ENCODE results near the gene ZNF599. TPM values are rescaled to one million over a fixed set of nuclear protein-coding genes. Genes with fewer than 3 reads are reported as not detected.

Gene ZNF599
- total and polyA plus RNA-seq, 7 experiments from 2014 or later, result 2.9 to 11.6 (median 9.6) TPM

DNA sequence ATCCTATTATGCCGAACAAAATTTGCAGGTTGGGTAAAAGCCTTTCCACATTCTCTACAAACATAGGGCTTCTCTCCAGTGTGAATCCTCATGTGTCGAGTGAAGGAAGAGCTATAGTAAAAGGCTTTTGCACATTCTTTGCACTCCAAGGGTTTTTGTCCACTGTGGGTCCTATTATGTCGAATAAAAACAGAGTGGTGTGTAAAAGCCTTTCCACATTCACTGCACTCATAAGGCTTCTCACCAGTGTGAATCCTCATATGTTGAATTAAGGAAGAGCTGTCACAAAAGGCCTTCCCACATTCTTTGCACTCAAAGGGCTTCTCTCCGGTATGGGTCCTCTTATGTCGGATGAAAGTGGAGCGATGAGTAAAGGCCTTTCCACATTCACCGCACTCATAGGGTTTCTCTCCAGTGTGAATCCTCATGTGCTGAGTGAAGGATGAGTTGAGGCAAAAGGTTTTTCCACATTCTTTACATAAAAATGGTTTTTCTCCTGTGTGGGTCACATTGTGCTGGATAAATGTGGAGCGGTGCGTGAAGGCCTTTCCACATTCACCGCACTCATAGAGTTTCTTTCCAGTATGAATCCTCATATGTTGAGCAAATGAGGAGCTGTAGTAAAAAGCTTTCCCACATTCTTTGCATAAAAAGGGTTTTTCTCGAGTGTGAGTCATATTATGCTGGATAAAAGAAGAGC, 13.6 kb downstream of the ZNF599 start:
- intact Hi-C loops (cut with micrococcal nuclease), result loop anchor here in 1 of 2 donors (10.0 kb wide), 1 partner anchor 95 kb away; no protein-coding TSS in a partner anchor
- Mint-ChIP-seq H3K27ac (no peak overlapping the region), H3K36me3 (peaks cover 22 to 71% (median 52%) of the 10 kb centered on the region in 5 donors), H3K27me3 (no peaks in the 10 kb centered on the region), H3K4me3 (no peak overlapping the region), H3K4me1 (no peaks in the 10 kb centered on the region), H3K9me3 (peaks cover 16 to 99% (median 80%) of the 10 kb centered on the region in 11 donors)
- Histone ChIP-seq H3K36me3 (ENCODE audit: control insufficient read depth in 2 of 3, insufficient read depth in 3 of 3, low read length in 3 of 3) (peaks cover 0 to 46% (median 0%) of the 10 kb centered on the region in 3 experiments), H3K4me3 (ENCODE audit: low read length) (no peak overlapping the region), H3K27ac (ENCODE audit: low read depth, low read length) (no peak overlapping the region), H3K9me3 (ENCODE audit: control insufficient read depth in 2 of 3, low read length in 3 of 3) (peaks cover 20 to 95% (median 28%) of the 10 kb centered on the region in 3 experiments), H3K27me3 (ENCODE audit: control insufficient read depth in 2 of 2, insufficient read depth in 2 of 2, low read length in 2 of 2) (no peaks in the 10 kb centered on the region), H3K4me1 (ENCODE audit: control insufficient read depth in 2 of 2, insufficient read depth in 2 of 2, low read length in 2 of 2) (no peaks in the 10 kb centered on the region)
- CTCF ChIA-PET, result no interaction called here
- POLR2A ChIA-PET, result interaction anchor here (0.6 kb wide), 1 partner anchor 191 kb away, joined by 3 read pairs; no protein-coding TSS in a partner anchor
- DNase-seq (no peak), ATAC-seq (no peak)

DNA sequence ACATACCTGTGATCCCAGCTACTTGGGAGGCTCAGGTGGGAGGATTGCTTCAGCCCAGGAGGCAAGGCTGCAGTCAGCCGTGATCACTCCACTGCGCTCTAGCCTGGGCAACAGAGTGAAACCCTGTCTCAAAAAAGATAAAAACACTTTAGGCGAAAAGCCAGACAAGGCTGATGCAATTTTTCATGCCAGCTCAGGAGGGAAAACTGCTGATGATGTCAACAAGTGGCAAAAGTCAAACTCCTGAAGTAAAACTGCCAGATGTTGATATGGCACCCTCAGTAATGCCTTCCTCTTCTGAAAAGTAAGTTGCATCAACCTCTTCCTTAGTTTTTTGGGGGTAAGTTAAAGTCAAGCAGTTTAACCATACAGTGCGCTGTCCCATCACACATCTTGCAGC, 15.6 kb downstream of the ZNF599 start:
- Histone ChIP-seq H3K36me3 (ENCODE audit: control insufficient read depth in 2 of 3, insufficient read depth in 3 of 3, low read length in 3 of 3) (peaks cover 0 to 29% (median 0%) of the 10 kb centered on the region in 3 experiments), H3K27ac (ENCODE audit: low read depth, low read length) (no peak overlapping the region), H3K4me1 (ENCODE audit: control insufficient read depth in 2 of 2, insufficient read depth in 2 of 2, low read length in 2 of 2) (no peaks in the 10 kb centered on the region), H3K9me3 (ENCODE audit: control insufficient read depth in 2 of 3, low read length in 3 of 3) (peaks cover 20 to 96% (median 24%) of the 10 kb centered on the region in 3 experiments), H3K27me3 (ENCODE audit: control insufficient read depth in 2 of 2, insufficient read depth in 2 of 2, low read length in 2 of 2) (no peaks in the 10 kb centered on the region), H3K4me3 (ENCODE audit: low read length) (no peak overlapping the region)
- H3K36me3 Mint-ChIP-seq, result peaks cover 15 to 66% (median 41%) of the 10 kb centered on the region in 5 donors
- H3K27me3 Mint-ChIP-seq, result no peaks in the 10 kb centered on the region
- ChIA-PET CTCF (no interaction called here), POLR2A (no interaction called here)
- DNase-seq, result no peak
- intact Hi-C loops (cut with micrococcal nuclease), result loop anchor here in 1 of 2 donors (10.0 kb wide), 1 partner anchor 97 kb away; no protein-coding TSS in a partner anchor
- peaks cover 15 to 99% (median 75%) of the 10 kb centered on the region in 11 donors for H3K9me3 Mint-ChIP-seq
- no peak overlapping the region for H3K27ac Mint-ChIP-seq
- H3K4me3 Mint-ChIP-seq, result no peak overlapping the region
- no peak for ATAC-seq
- no peaks in the 10 kb centered on the region for H3K4me1 Mint-ChIP-seq

DNA sequence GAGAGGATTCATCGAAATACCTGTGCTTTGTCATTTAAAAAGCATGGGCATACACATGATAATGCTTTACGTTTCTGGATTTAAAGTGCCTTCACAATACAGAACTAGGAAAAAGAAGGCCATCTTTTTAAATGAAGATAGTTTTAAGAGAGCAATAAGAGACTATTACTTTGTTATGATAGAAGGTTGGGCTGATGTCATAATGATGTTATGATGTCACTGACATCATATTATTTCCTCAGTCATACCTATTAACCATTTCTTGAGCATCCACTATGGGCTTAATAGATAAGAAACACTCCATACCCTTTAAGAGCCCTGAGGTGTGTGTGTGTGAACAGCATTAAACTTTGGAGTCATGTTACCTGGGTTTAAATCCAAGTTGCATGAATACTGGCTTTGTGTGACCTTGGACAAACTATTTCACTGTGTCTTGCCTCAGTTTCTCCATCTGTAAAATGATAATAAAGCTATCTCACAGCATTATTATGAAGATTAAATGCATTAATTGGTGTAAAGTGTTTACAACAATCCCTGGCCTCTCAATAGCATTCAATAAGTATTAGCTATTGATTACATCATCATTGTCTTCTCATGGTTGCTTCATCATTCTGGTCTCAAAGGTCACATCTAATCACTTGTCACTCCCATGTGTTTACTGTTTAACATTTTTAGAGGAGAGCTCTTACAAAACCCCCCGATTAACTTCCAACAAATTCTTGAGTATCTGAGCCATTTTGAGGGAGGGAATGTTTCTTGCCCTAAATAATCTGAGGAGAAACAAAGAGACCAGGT, 27.9 kb downstream of the ZNF599 start:
- ChIA-PET POLR2A (interaction anchor here (0.7 kb wide), 1 partner anchor 150 kb away, joined by 4 read pairs; no protein-coding TSS in a partner anchor), CTCF (no interaction called here)
- Histone ChIP-seq H3K4me3 (ENCODE audit: low read length) (no peak overlapping the region), H3K27ac (ENCODE audit: low read depth, low read length) (no peak overlapping the region), H3K4me1 (ENCODE audit: control insufficient read depth in 2 of 2, insufficient read depth in 2 of 2, low read length in 2 of 2) (no peaks in the 10 kb centered on the region), H3K27me3 (ENCODE audit: control insufficient read depth in 2 of 2, insufficient read depth in 2 of 2, low read length in 2 of 2) (no peaks in the 10 kb centered on the region), H3K36me3 (ENCODE audit: control insufficient read depth in 2 of 3, insufficient read depth in 3 of 3, low read length in 3 of 3) (peaks cover 0 to 13% (median 4%) of the 10 kb centered on the region in 3 experiments), H3K9me3 (ENCODE audit: control insufficient read depth in 2 of 3, low read length in 3 of 3) (peaks cover 0 to 68% (median 31%) of the 10 kb centered on the region in 3 experiments)
- ATAC-seq (no peak), DNase-seq (no peak)
- H3K27me3 Mint-ChIP-seq, result no peaks in the 10 kb centered on the region
- intact Hi-C loops (cut with micrococcal nuclease), result no loop called here
- H3K4me3 Mint-ChIP-seq, result no peak overlapping the region
- peaks cover 16 to 81% (median 53%) of the 10 kb centered on the region in 5 donors for H3K36me3 Mint-ChIP-seq
- peaks cover 16 to 100% (median 75%) of the 10 kb centered on the region in 11 donors for H3K9me3 Mint-ChIP-seq
- H3K27ac Mint-ChIP-seq, result no peak overlapping the region
- H3K4me1 Mint-ChIP-seq, result no peaks in the 10 kb centered on the region

DNA sequence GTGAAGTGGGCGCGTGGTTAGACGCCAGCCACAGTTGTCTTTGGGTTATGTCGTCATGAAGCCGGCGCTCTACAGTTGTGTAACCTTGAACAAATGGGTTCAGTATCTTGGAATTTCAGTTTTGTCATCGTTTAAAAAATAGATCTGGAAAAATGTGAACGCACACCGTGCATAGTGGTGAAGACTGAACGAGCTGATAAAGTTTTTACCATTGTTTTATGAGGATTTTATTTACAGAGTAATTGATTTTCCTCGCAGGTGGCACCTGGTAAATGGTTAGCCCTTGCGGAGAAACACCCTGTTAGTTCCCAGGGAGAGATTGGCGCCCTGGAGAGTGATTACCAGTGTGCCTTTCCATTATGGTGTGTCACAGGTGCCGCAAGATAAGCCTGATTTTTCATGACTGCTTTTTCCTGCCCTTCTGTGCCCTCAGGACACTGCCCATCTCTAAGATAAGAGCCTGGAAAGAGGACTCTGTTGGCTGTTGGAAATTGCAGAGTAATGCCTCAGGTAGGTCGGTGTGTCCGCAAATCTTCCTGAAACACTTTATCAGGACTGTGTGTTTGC, 38.4 kb downstream of the ZNF599 start:
- peak in 1 of 9 donors; percentile 82 for DNase-seq
- ChIA-PET POLR2A (interaction anchor here (0.6 to 2.3 kb wide), 4 partner anchors 58 to 329 kb away, joined by 3 to 17 read pairs (median 4); partner anchors contain the start of genes SCGB2B2 and ZNF302), CTCF (no interaction called here)
- H3K27ac ChIP-seq (ENCODE audit: low read depth, low read length), result peak overlapping the region; percentile 94
- no peaks in the 10 kb centered on the region for H3K27me3 ChIP-seq (ENCODE audit: control insufficient read depth in 2 of 2, insufficient read depth in 2 of 2, low read length in 2 of 2)
- no peaks in the 10 kb centered on the region for H3K27me3 Mint-ChIP-seq
- peaks cover 18 to 39% (median 28%) of the 10 kb centered on the region in 7 donors for H3K4me1 Mint-ChIP-seq
- peaks cover 10 to 39% (median 23%) of the 10 kb centered on the region in 11 donors for H3K9me3 Mint-ChIP-seq
- peaks cover 11 to 17% of the 10 kb centered on the region in 2 donors for H3K4me1 ChIP-seq (ENCODE audit: control insufficient read depth in 2 of 2, insufficient read depth in 2 of 2, low read length in 2 of 2)
- peaks cover 13 to 41% (median 39%) of the 10 kb centered on the region in 5 donors for H3K36me3 Mint-ChIP-seq
- H3K4me3 ChIP-seq (ENCODE audit: low read length), result peak overlapping the region; percentile 79
- H3K4me3 Mint-ChIP-seq, result peak overlapping the region; percentile 86 to 99 (median 98)
- H3K27ac Mint-ChIP-seq, result peak overlapping the region; percentile 90 to 99 (median 98)
- peaks cover 0 to 15% (median 0%) of the 10 kb centered on the region in 3 experiments for H3K9me3 ChIP-seq (ENCODE audit: control insufficient read depth in 2 of 3, low read length in 3 of 3)
- intact Hi-C loops (cut with micrococcal nuclease), result loop anchor here (1.0 to 10.0 kb wide), 7 partner anchors 39 to 310 kb away; partner anchors contain the start of genes GRAMD1A (in 1 of the 2), SCGB2B2 (in 1 of the 2), UBA2 (in 1 of the 2) and ZNF302 (in 1 of the 2)
- no peak for ATAC-seq
- peaks cover 0 to 36% (median 16%) of the 10 kb centered on the region in 3 experiments for H3K36me3 ChIP-seq (ENCODE audit: control insufficient read depth in 2 of 3, insufficient read depth in 3 of 3, low read length in 3 of 3)

DNA sequence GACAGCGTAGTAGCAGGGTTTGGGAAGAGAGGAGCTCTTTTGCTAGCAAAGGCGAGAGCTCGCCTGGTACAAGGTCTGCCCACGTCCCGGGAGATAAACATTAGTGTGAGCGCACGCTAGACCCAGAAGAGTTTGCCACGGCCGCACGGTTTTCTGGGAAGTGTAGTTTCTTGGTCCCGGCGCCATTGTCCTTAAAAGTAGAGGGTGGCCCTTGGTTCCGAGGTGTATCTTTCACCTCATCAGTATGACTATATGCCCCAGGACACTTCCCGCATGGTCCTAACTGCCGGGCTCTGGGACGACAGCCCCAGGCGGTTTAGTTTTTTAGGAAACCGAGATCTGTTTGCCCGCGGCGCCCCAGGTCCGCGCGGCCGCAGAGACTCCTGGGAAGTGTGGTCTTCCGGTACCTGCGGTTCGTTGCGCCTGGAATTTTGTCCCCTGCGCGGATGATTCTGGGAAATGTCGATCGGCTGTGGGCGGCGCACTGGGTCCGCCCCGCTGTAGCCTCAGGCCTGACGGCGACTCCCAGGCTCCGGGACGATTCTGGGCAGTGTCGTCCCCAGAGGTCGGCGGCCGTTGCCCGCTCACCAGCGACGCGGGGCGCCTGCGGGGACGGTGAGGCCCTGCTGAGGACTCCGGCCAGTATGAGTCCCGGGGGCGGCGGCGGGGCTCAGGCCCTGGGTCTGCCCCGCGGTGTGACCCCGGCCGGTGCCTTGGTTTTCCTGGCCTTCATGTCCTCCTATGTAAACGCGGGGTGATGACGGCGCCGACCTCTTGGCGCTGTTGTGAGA, 39.1 kb downstream of the ZNF599 start, which contains the start of gene ZNF181:
Gene ZNF181 (plus strand): TSS at position 498 of the 791 bp plus-strand sequence. CDS start 795 bp downstream, outside the sequence.
- ATAC-seq, result peak; percentile 89
- peak; percentile 58 to 84 (median 82) for DNase-seq
- Histone ChIP-seq H3K4me1 (ENCODE audit: control insufficient read depth in 2 of 2, insufficient read depth in 2 of 2, low read length in 2 of 2) (peaks cover 11 to 17% of the 10 kb centered on the region in 2 donors), H3K9me3 (ENCODE audit: control insufficient read depth in 2 of 3, low read length in 3 of 3) (peaks cover 0 to 8% (median 0%) of the 10 kb centered on the region in 3 experiments), H3K27me3 (ENCODE audit: control insufficient read depth in 2 of 2, insufficient read depth in 2 of 2, low read length in 2 of 2) (no peaks in the 10 kb centered on the region), H3K4me3 (ENCODE audit: low read length) (peak within 1 kb of the TSS; percentile 79), H3K27ac (ENCODE audit: low read depth, low read length) (peak within 1 kb of the TSS; percentile 94), H3K36me3 (ENCODE audit: control insufficient read depth in 2 of 3, insufficient read depth in 3 of 3, low read length in 3 of 3) (peaks cover 0 to 29% (median 10%) of the 10 kb centered on the region in 3 experiments)
- Mint-ChIP-seq H3K27me3 (peaks cover 0 to 4% (median 0%) of the 10 kb centered on the region in 5 donors), H3K4me1 (peaks cover 18 to 39% (median 28%) of the 10 kb centered on the region in 7 donors), H3K4me3 (peak within 1 kb of the TSS; percentile 86 to 99 (median 98)), H3K27ac (peak within 1 kb of the TSS; percentile 90 to 99 (median 98)), H3K36me3 (peaks cover 8 to 34% (median 33%) of the 10 kb centered on the region in 5 donors), H3K9me3 (peaks cover 7 to 33% (median 17%) of the 10 kb centered on the region in 11 donors)
- CTCF ChIA-PET, result no interaction called here
- intact Hi-C loops (cut with micrococcal nuclease), result loop anchor here (1.0 to 10.0 kb wide), 10 partner anchors 39 to 1011 kb away; partner anchors contain the start of genes SCGB2B2 (in 2 of the 2), ZNF302 (in 2 of the 2), ZNF599 (in 2 of the 2) and GRAMD1A (in 1 of the 2)
- POLR2A ChIA-PET, result interaction anchor here (0.6 to 2.3 kb wide), 10 partner anchors 38 to 567 kb away, joined by 3 to 17 read pairs (median 4); partner anchors contain the start of genes SCGB2B2, ZNF30 and ZNF302
